K562 (cell line): ENCODE results near the gene CNNM4. TPM values are rescaled to one million over a fixed set of nuclear protein-coding genes. Genes with fewer than 3 reads are reported as not detected.

ENCODE experiments used
- ATAC-seq: fragments of 200-7000 bp; cut with Tn5 transposase; 3 replicates; pipeline ENCODE4 v1.9.1; 2020; ENCODE audit warnings: moderate library complexity
- BruUV-seq: library from RNA; stranded (reverse); fragments of 400-500 nt; replicated peaks from 2 replicates; lab custom pipeline; 2021; lab: Mats Ljungman, UMichigan
- CTCF ChIA-PET: fragments of 300-600 bp; formaldehyde crosslinking; extraction: SDS; loops from one replicate; lab custom pipeline; 2021; ENCODE audit warnings: low intra/inter-chr PET ratio; lab: Yijun Ruan, JAX
- POLR2A ChIA-PET: fragments of 300-600, 350-650 bp; sonication (Branson Sonifier 250); formaldehyde crosslinking; extraction: SDS; loops from one replicate; lab custom pipeline; 2021; ENCODE audit warnings: antibody characterized with exemption, inconsistent platforms; lab: Yijun Ruan, JAX
- DNase-seq, 4 experiments: peaks; one replicate each; pipeline versions ENCODE4 v3.0.0 to v3.0.0-alpha.2; 2011 to 2018; ENCODE audit warnings: low spot score in 3 of 4, mixed read lengths in 3 of 4; ENCODE audit errors: extremely low read depth in 1 of 4
- FAIRE-seq: peaks from 2 replicates; lab custom pipeline; 2011; peaks lifted over from hg19 to GRCh38; lab: Jason Lieb, UNC
- H2AFZ ChIP-seq: 2 replicates; pipeline ENCODE4 v1.6.0; 2011; ENCODE audit warnings: low read depth, low read length, control low read depth, inconsistent platforms
- H3K27ac ChIP-seq: fragments of 200-600 bp; 3 replicates; pipeline ENCODE4 v1.8.0; 2011; ENCODE audit warnings: low read depth, mild to moderate bottlenecking, control low read depth, inconsistent platforms, low read length, moderate library complexity, mixed read lengths; ENCODE audit errors: extremely low read depth
- H3K27me3 ChIP-seq, 2 experiments: fragments of 300-600 bp in 1 of 2; 2 replicates in 1 of 2; 3 replicates in 1 of 2; pipeline versions ENCODE4 v1.6.0 to v1.8.0; 2011; ENCODE audit warnings: inconsistent platforms in 2 of 2, low read length in 2 of 2, mild to moderate bottlenecking in 1 of 2, mixed read lengths in 1 of 2, moderate library complexity in 1 of 2; ENCODE audit not compliant: control insufficient read depth in 2 of 2, insufficient read depth in 2 of 2
- H3K36me3 ChIP-seq: fragments of 300-600 bp; 3 replicates; pipeline ENCODE4 v1.8.0; 2011; ENCODE audit warnings: mild to moderate bottlenecking, low read length, inconsistent platforms; ENCODE audit not compliant: control insufficient read depth, insufficient read depth
- H3K4me1 ChIP-seq, 2 experiments: fragments of 200-600 bp in 1 of 2; replicated peaks in 1 of 2; 2 replicates in 1 of 2; 3 replicates in 1 of 2; pipeline versions ENCODE4 v1.5.1 to v1.8.0; 2011; ENCODE audit warnings: inconsistent platforms in 2 of 2, low read length in 2 of 2, mild to moderate bottlenecking in 1 of 2, mixed read lengths in 1 of 2, moderate library complexity in 1 of 2; ENCODE audit not compliant: control insufficient read depth in 2 of 2, insufficient read depth in 2 of 2
- H3K4me2 ChIP-seq: 2 replicates; pipeline ENCODE4 v1.6.1; 2011; ENCODE audit warnings: low read length, control low read depth, inconsistent platforms, mixed read lengths; ENCODE audit not compliant: insufficient read depth
- H3K4me3 ChIP-seq: fragments of 200-600 bp; sonication (generic), shearing (Covaris generic); 2 replicates; pipeline ENCODE4 v1.5.1; 2016; ENCODE audit warnings: control low read depth, inconsistent platforms
- H3K79me2 ChIP-seq: fragments of 200-600 bp; 3 replicates; pipeline ENCODE4 v1.8.0; 2011; ENCODE audit warnings: low read length, inconsistent platforms; ENCODE audit not compliant: control insufficient read depth, insufficient read depth
- H3K9ac ChIP-seq, 2 experiments: 2 replicates each; pipeline versions ENCODE4 v1.6.0 to v1.6.1; 2011; ENCODE audit warnings: low read depth in 2 of 2, low read length in 2 of 2, control low read depth in 1 of 2, inconsistent platforms in 1 of 2, mild to moderate bottlenecking in 1 of 2, mixed read lengths in 1 of 2; ENCODE audit not compliant: insufficient read depth in 1 of 2
- H3K9me1 ChIP-seq: one replicate; pipeline ENCODE4 v1.6.0; 2011; ENCODE audit warnings: inconsistent platforms, mild to moderate bottlenecking, low read length, moderate library complexity; ENCODE audit not compliant: control insufficient read depth, insufficient read depth
- H3K9me3 ChIP-seq: replicated peaks from 2 replicates; pipeline ENCODE4 v1.5.1; 2011; ENCODE audit warnings: low read depth, low read length, inconsistent platforms; ENCODE audit not compliant: control insufficient read depth, insufficient read depth
- H4K20me1 ChIP-seq: replicated peaks from 2 replicates; pipeline ENCODE4 v1.6.1; 2011; ENCODE audit warnings: low read length, inconsistent platforms, mixed read lengths; ENCODE audit not compliant: control insufficient read depth, insufficient read depth
- CEBPG ChIP-seq, 3 experiments: fragments of 200-800 bp in 1 of 3; sonication (Bioruptor generic) in 1 of 3; sonication (generic) in 1 of 3; formaldehyde crosslinking in 1 of 3; IDR thresholded peaks in 2 of 3; conservative IDR thresholded peaks in 1 of 3; 2 replicates each; pipeline versions ENCODE4 v1.6.1 to v1.8.0; 2016 to 2022; ENCODE audit warnings: missing compliant biosample characterization in 2 of 3, missing genetic modification characterization in 2 of 3, mild to moderate bottlenecking in 1 of 3, missing genetic modification reagents in 1 of 3
- EZH2 ChIP-seq: IDR thresholded peaks from 2 replicates; pipeline ENCODE4 v1.6.1; 2012; ENCODE audit warnings: low read depth, mild to moderate bottlenecking, inconsistent platforms, low read length, borderline replicate concordance
- MYNN ChIP-seq, 2 experiments: sonication (generic); formaldehyde crosslinking in 1 of 2; IDR thresholded peaks; 2 replicates each; pipeline versions ENCODE4 v1.5.0 to v1.6.1; 2016 to 2020; ENCODE audit warnings: antibody characterized with exemption in 1 of 2, missing genetic modification reagents in 1 of 2
- NEUROD1 ChIP-seq: fragments of 150-350 bp; IDR thresholded peaks from 2 replicates; pipeline ENCODE4 v1.6.1; 2014; ENCODE audit warnings: borderline replicate concordance, low read length, low read depth; ENCODE audit not compliant: partially characterized antibody
- SAFB ChIP-seq: fragments of 200-400 bp; formaldehyde crosslinking; IDR thresholded peaks from 2 replicates; pipeline ENCODE4 v1.6.1; 2017; ENCODE audit warnings: low read depth, low read length, borderline replicate concordance
- SFPQ ChIP-seq: fragments of 200-400 bp; formaldehyde crosslinking; IDR thresholded peaks from 2 replicates; pipeline ENCODE4 v1.6.1; 2017; ENCODE audit warnings: mild to moderate bottlenecking, low read depth, low read length, moderate library complexity
- TBP ChIP-seq: optimal IDR thresholded peaks from 2 replicates; pipeline ENCODE3; 2011; ENCODE audit warnings: low read depth, low read length, improper control_type of control experiment
- ZC3H8 ChIP-seq: fragments of 450-650 bp; IDR thresholded peaks from 2 replicates; pipeline ENCODE4 v1.6.1; 2017
- ZNF445 ChIP-seq: fragments of 250-450 bp; sonication (Bioruptor Pico); IDR thresholded peaks from 2 replicates; pipeline ENCODE4 v1.4.0; 2020; ENCODE audit warnings: low read depth, mild to moderate bottlenecking, moderate library complexity
- ZNF57 ChIP-seq: fragments of 450-650 bp; formaldehyde crosslinking; IDR thresholded peaks from 2 replicates; pipeline ENCODE4 v1.4.0; 2020; ENCODE audit warnings: mild to moderate bottlenecking, moderate library complexity
- WGBS: fragments of 100-300 bp; shearing (Covaris generic); methylation state at CpG from one replicate; pipeline ENCODE4 v1.1.6; 2016; ENCODE audit warnings: low coverage, mixed read lengths; ENCODE audit not compliant: insufficient coverage; ENCODE audit errors: missing lambda C conversion rate; 5-methylcytosine and 5-hydroxymethylcytosine counted together
- in situ Hi-C: fragments of 300-500 bp; cut with MboI; formaldehyde crosslinking; loops from 4 replicates; pipeline ENCODE4 v1.15.0; 2018; ENCODE audit warnings: inconsistent platforms, mixed read lengths
- intact Hi-C: fragments of 100-400 bp; cut with micrococcal nuclease; formaldehyde crosslinking; loops from 2 replicates; pipeline ENCODE4 v1.14.2; 2022
- polyA plus RNA-seq, 8 experiments: library from polyadenylated mRNA; depleted of rRNA in 4 of 8; stranded (reverse) in 5 of 8; unstranded in 3 of 8; fragments of >200 nt; fragmentation: Nextera tagmentation in 2 of 8; fragmentation: Illumina TruSeq in 1 of 8; extraction: Ambion mirVana in 2 of 8; extraction: Trizol in 1 of 8; gene quantifications; 2 replicates each; pipeline versions ENCODE4 v1.2.1 to v1.2.3, GENCODE V29; 2011 to 2014; ENCODE audit warnings: inconsistent platforms in 1 of 8, missing spikeins in 1 of 8
- total RNA-seq, 7 experiments: library from RNA; depleted of rRNA in 6 of 7; stranded (reverse); fragments of >200 nt in 6 of 7; fragmentation: Illumina TruSeq in 2 of 7; extraction: Trizol in 2 of 7; gene quantifications; 2 replicates each; pipeline versions ENCODE4 v1.2.1 to v1.2.3, GENCODE V29; 2011 to 2021; ENCODE audit warnings: low replicate concordance in 1 of 7
- TF ChIP-seq, protein P1 (sequence below): fragments of 250-450 bp; sonication (Bioruptor Pico); IDR thresholded peaks from 2 replicates; pipeline ENCODE4 v1.4.0; 2020; ENCODE audit warnings: mild to moderate bottlenecking, moderate library complexity
- TF ChIP-seq, protein P2 (sequence below): fragments of 450-650 bp; IDR thresholded peaks from 2 replicates; pipeline ENCODE4 v1.6.1; 2016; ENCODE audit warnings: mild to moderate bottlenecking

Gene CNNM4
- total and polyA plus RNA-seq, 9 of the 15 experiments (the other 6 are each of a cell fraction or from before 2014, with no cell fraction given): 0.96 to 6.3 (median 2.8) TPM

- FAIRE-seq (no peak), ATAC-seq (no peak), DNase-seq (no peak)
- ChIA-PET POLR2A (interaction anchor here (0.6 to 1.9 kb wide), 4 partner anchors 9 to 19 kb away, joined by 3 to 8 read pairs (median 4); partner anchors contain the start of gene ANKRD23), CTCF (no interaction called here)
- intact Hi-C loops (no loop called here), in situ Hi-C loops (no loop called here)
- no peak overlapping the region for H3K4me2 ChIP-seq
- H3K79me2 ChIP-seq: peaks cover 29% of the 10 kb centered on the region
- no TSS peak for BruUV-seq
- no peak overlapping the region for H2AFZ ChIP-seq
- H3K9me3 ChIP-seq: no peaks in the 10 kb centered on the region
- no peak overlapping the region for H3K27ac ChIP-seq
- 71% methylated on average over 6 of the region's 6 CpGs for WGBS
- peaks cover 30% of the 10 kb centered on the region for H4K20me1 ChIP-seq
- no peaks in the 10 kb centered on the region for H3K27me3 ChIP-seq
- H3K4me3 ChIP-seq: no peak overlapping the region
- H3K36me3 ChIP-seq: peaks cover 78% of the 10 kb centered on the region
- peaks cover 10 to 16% of the 10 kb centered on the region in 2 experiments; a peak in 4 of 5 replicates for H3K4me1 ChIP-seq
- H3K9me1 ChIP-seq: peaks cover 7% of the 10 kb centered on the region
- H3K9ac ChIP-seq: no peak overlapping the region; a peak in 1 of 4 replicates
- TF ChIP-seq NEUROD1 (no peak), ZC3H8 (no peak), TBP (no peak), EZH2 (no peak), ZNF57 (CRISPR knock-in tag) (no peak), SAFB (no peak), CEBPG (CRISPR knock-in tag; IDR thresholded peaks at IDR 0.05) (no peak), CEBPG (tag; conservative IDR thresholded peaks at IDR 0.05 in 1 of 2, IDR thresholded peaks at IDR 0.05 in 1 of 2) (no peak), SFPQ (no peak), ZNF445 (no peak), MYNN (IDR thresholded peaks at IDR 0.05) (no peak), MYNN (CRISPR knock-in tag; IDR thresholded peaks at IDR 0.05) (no peak)
- TF ChIP-seq, protein P1, sequence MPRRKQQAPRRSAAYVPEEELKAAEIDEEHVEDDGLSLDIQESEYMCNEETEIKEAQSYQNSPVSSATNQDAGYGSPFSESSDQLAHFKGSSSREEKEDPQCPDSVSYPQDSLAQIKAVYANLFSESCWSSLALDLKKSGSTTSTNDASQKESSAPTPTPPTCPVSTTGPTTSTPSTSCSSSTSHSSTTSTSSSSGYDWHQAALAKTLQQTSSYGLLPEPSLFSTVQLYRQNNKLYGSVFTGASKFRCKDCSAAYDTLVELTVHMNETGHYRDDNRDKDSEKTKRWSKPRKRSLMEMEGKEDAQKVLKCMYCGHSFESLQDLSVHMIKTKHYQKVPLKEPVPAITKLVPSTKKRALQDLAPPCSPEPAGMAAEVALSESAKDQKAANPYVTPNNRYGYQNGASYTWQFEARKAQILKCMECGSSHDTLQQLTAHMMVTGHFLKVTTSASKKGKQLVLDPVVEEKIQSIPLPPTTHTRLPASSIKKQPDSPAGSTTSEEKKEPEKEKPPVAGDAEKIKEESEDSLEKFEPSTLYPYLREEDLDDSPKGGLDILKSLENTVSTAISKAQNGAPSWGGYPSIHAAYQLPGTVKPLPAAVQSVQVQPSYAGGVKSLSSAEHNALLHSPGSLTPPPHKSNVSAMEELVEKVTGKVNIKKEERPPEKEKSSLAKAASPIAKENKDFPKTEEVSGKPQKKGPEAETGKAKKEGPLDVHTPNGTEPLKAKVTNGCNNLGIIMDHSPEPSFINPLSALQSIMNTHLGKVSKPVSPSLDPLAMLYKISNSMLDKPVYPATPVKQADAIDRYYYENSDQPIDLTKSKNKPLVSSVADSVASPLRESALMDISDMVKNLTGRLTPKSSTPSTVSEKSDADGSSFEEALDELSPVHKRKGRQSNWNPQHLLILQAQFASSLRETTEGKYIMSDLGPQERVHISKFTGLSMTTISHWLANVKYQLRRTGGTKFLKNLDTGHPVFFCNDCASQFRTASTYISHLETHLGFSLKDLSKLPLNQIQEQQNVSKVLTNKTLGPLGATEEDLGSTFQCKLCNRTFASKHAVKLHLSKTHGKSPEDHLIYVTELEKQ: no peak
- TF ChIP-seq, protein P2, sequence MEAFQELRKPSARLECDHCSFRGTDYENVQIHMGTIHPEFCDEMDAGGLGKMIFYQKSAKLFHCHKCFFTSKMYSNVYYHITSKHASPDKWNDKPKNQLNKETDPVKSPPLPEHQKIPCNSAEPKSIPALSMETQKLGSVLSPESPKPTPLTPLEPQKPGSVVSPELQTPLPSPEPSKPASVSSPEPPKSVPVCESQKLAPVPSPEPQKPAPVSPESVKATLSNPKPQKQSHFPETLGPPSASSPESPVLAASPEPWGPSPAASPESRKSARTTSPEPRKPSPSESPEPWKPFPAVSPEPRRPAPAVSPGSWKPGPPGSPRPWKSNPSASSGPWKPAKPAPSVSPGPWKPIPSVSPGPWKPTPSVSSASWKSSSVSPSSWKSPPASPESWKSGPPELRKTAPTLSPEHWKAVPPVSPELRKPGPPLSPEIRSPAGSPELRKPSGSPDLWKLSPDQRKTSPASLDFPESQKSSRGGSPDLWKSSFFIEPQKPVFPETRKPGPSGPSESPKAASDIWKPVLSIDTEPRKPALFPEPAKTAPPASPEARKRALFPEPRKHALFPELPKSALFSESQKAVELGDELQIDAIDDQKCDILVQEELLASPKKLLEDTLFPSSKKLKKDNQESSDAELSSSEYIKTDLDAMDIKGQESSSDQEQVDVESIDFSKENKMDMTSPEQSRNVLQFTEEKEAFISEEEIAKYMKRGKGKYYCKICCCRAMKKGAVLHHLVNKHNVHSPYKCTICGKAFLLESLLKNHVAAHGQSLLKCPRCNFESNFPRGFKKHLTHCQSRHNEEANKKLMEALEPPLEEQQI: no peak
Measured at GRCh38 chr2:96824079-96824870, 63.6 kb downstream of the CNNM4 start.
